RWPE2 (cell line): ENCODE data around the gene PLAAT4.
A peak's percentile ranks its signal among the peaks of the same experiment; 100 is the strongest.

Experiments
- ATAC-seq: fragments of 200-7000 bp; cut with Tn5 transposase; 3 replicates; pipeline ENCODE4 v1.9.1; 2021; ENCODE audit warnings: low read depth
- DNase-seq: peaks from one replicate; pipeline ENCODE4 v3.0.0-alpha.2; 2020; ENCODE audit warnings: low spot score
- H3K27ac ChIP-seq: fragments of 450-650 bp; 2 replicates; pipeline ENCODE4 v1.5.1; 2017; ENCODE audit warnings: mild to moderate bottlenecking; ENCODE audit not compliant: poor library complexity, severe bottlenecking
- H3K27me3 ChIP-seq: fragments of 250-450 bp; sonication (Bioruptor Pico); 2 replicates; pipeline ENCODE4 v1.5.1; 2021; ENCODE audit warnings: mild to moderate bottlenecking, moderate library complexity; ENCODE audit not compliant: insufficient read depth, poor library complexity, severe bottlenecking
- H3K36me3 ChIP-seq: fragments of 250-450 bp; sonication (Bioruptor Pico); 2 replicates; pipeline ENCODE4 v1.5.1; 2020; ENCODE audit warnings: low read depth, mild to moderate bottlenecking, moderate library complexity
- H3K4me1 ChIP-seq: fragments of 250-450 bp; sonication (Bioruptor Pico); 2 replicates; pipeline ENCODE4 v1.5.1; 2021; ENCODE audit warnings: mild to moderate bottlenecking, moderate library complexity; ENCODE audit not compliant: insufficient read depth, poor library complexity, severe bottlenecking
- H3K4me3 ChIP-seq: fragments of 250-450 bp; sonication (Bioruptor Pico); 2 replicates; pipeline ENCODE4 v1.5.1; 2021; ENCODE audit warnings: mild to moderate bottlenecking, moderate library complexity; ENCODE audit not compliant: severe bottlenecking
- H3K9me3 ChIP-seq: fragments of 250-450 bp; sonication (Bioruptor Pico); 2 replicates; pipeline ENCODE4 v1.5.1; 2021; ENCODE audit warnings: mild to moderate bottlenecking, moderate library complexity; ENCODE audit not compliant: severe bottlenecking
- TF ChIP-seq, protein P1 (sequence below): fragments of 450-650 bp; IDR thresholded peaks from one replicate; pipeline ENCODE4 v1.5.1; 2017; ENCODE audit warnings: mild to moderate bottlenecking, moderate library complexity; ENCODE audit not compliant: poor library complexity, severe bottlenecking

Gene PLAAT4

DNA sequence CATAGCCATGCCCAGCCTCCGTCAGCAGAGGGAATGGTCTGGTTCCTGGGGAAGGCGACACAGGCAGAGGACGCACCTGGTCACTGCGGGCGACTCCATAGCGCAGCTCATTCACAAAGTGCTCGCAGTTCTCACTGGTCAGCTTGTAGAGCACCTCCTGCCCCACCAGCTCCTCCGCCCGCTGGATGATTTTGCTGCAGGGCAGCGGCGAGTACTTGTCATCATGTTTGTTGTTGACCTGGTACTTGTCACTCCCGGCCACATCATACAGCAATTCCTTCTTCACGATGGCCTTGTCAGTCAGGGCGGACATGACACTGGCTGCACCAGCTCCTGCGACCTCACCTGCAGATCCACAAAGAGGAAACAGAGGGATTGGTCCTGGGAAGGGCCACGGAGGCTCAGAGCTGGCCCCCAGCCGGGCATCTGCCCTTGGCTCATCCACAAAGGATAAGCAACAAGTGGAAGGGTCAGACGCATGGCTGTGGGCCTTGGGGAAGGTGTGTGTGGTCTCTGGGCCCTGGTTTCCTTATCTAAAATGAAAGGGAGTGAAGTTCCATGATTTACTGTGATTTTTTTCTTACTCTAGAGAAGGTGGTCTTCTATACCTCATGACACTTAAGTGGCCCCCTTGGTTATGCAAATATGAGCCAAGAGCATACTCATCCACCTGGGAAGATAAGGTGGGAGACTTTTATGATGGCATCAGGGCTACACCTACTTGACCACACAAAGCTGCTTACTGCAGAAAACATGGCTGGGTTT is 53.6 kb downstream of the PLAAT4 start:
- DNase-seq, result no peak
- ATAC-seq, result no peak
- Histone ChIP-seq H3K4me1 (no peaks in the 10 kb centered on the region), H3K27ac (no peak overlapping the region), H3K27me3 (no peaks in the 10 kb centered on the region), H3K36me3 (no peaks in the 10 kb centered on the region), H3K4me3 (no peak overlapping the region), H3K9me3 (no peaks in the 10 kb centered on the region)
- TF ChIP-seq, protein P1, sequence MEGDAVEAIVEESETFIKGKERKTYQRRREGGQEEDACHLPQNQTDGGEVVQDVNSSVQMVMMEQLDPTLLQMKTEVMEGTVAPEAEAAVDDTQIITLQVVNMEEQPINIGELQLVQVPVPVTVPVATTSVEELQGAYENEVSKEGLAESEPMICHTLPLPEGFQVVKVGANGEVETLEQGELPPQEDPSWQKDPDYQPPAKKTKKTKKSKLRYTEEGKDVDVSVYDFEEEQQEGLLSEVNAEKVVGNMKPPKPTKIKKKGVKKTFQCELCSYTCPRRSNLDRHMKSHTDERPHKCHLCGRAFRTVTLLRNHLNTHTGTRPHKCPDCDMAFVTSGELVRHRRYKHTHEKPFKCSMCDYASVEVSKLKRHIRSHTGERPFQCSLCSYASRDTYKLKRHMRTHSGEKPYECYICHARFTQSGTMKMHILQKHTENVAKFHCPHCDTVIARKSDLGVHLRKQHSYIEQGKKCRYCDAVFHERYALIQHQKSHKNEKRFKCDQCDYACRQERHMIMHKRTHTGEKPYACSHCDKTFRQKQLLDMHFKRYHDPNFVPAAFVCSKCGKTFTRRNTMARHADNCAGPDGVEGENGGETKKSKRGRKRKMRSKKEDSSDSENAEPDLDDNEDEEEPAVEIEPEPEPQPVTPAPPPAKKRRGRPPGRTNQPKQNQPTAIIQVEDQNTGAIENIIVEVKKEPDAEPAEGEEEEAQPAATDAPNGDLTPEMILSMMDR, result no peak

DNA sequence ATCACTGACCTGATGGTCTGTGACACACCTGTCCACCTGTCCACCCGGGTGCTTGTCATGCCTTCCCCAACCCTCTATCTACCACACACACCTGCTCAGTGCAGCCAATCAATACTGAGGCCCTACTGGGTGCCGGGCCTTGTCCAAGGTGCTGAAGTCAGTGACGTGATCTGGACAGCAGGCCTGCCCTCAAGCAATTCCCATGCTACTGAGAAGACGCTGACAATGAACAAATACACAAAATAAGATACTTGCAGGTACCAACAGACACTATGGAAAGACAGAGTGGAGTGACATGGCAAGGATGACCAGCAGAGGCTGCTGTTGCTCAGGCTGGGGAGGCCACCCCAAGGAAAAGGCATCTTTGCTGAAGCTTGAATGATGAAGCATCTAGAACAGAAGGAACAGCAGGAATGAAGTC is 56.4 kb downstream of the PLAAT4 start:
- peak; percentile 67 for ATAC-seq
- Histone ChIP-seq H3K9me3 (no peaks in the 10 kb centered on the region), H3K27me3 (no peaks in the 10 kb centered on the region), H3K36me3 (no peaks in the 10 kb centered on the region), H3K27ac (no peak overlapping the region), H3K4me3 (no peak overlapping the region), H3K4me1 (no peaks in the 10 kb centered on the region)
- no peak for DNase-seq
- TF ChIP-seq, protein P1, result peak; percentile 65

DNA sequence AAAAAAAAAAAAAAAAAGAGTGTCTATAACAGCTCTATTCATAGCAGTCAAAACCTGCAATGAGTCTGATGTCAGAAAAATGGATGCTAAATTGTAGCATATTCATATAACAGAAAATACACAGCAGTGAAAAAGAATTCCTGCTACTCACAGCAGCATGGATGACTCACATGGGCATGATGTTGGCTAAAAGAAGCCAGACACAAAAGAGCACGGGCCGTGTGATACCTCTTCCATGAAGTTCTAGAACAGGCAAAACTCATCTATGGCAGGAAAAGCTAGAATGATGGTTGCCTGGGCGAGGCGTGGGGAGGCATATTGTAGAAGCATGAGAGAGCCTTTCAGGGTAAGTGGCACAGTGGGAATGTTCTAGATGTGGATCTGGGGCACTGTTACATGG is 58.7 kb downstream of the PLAAT4 start:
- no peaks in the 10 kb centered on the region for H3K36me3 ChIP-seq
- no peak overlapping the region for H3K4me3 ChIP-seq
- no peak for ATAC-seq
- TF ChIP-seq, protein P1, result no peak
- no peak for DNase-seq
- H3K27ac ChIP-seq, result no peak overlapping the region
- no peaks in the 10 kb centered on the region for H3K27me3 ChIP-seq
- no peaks in the 10 kb centered on the region for H3K9me3 ChIP-seq
- H3K4me1 ChIP-seq, result no peaks in the 10 kb centered on the region
